Measurements from ENCODE around the gene KRT27. TPM values are rescaled to one million over a fixed set of nuclear protein-coding genes. Genes with fewer than 3 reads are reported as not detected.
A peak's percentile ranks its signal among the peaks of the same experiment; 100 is the strongest.
"Not testable (repeated sequence)": the region's sequence is repeated elsewhere in the genome, so short reads cannot be mapped to it uniquely, and the experiment has no call there.

Gene KRT27
- total RNA-seq, 2 experiments from 2014 or later: not detected

- intact Hi-C loops (cut with micrococcal nuclease): no loop called here
- Mint-ChIP-seq H3K9me3 (no peaks in the 10 kb centered on the region), H3K36me3 (no peaks in the 10 kb centered on the region), H3K27ac (no peak overlapping the region), H3K4me1 (ENCODE audit: low read depth) (no peaks in the 10 kb centered on the region), H3K27me3 (peaks cover 39% of the 10 kb centered on the region), H3K4me3 (no peak overlapping the region)
- ChIA-PET CTCF (no interaction called here), POLR2A (no interaction called here)
- no peak for DNase-seq
Measured at GRCh38 chr17:40777971-40778370, 4.4 kb downstream of the KRT27 start.

GRCh38 chr17:40777459-40777858 lies 4.9 kb downstream of the KRT27 start:
- Mint-ChIP-seq H3K4me1 (ENCODE audit: low read depth) (no peaks in the 10 kb centered on the region), H3K9me3 (no peaks in the 10 kb centered on the region), H3K27ac (no peak overlapping the region), H3K36me3 (no peaks in the 10 kb centered on the region), H3K4me3 (no peak overlapping the region), H3K27me3 (peaks cover 44% of the 10 kb centered on the region)
- CTCF ChIA-PET: no interaction called here
- POLR2A ChIA-PET: no interaction called here
- no peak for DNase-seq
- intact Hi-C loops (cut with micrococcal nuclease): no loop called here

DNA sequence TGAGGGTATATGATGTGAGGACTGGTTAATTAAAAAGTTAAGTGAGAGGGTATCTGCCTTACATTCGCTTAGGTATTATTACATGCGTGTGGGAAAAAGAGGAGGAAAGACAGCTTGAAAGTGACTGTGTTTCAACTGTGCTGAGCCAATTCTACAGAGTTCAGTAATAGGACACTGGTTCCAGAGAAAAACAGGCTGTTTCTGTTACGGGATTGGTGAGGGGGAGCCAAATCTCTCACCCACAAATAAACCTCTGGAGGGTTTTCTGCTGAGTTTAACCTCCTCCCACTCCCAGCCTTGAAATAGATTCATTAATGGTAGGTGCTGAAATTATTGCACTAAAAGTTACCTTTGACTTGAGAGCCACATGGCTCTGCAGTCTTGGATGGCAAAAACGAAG lies 6.4 kb downstream of the KRT27 start:
- H3K27me3 Mint-ChIP-seq: peaks cover 47% of the 10 kb centered on the region
- CTCF ChIA-PET: no interaction called here
- H3K4me1 Mint-ChIP-seq (ENCODE audit: low read depth): no peaks in the 10 kb centered on the region

DNA sequence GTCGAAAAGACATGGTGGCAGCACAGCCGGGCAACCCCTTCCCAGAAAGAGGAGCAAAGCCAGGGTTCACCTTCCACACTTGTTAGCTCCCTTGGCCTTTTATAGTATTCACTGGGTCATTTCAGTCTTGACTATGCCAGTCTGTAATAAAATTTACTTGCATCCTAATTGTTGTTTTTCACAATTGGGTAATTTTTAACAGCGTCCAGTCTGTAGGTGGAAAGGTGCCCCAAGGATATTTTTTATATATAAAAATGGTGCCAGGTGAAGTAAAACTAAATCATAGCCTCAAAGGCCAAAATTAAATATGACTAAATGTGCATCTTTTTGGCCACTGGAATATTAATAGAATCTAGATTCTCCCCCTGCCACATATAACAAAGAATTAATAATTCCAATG lies 10.2 kb downstream of the KRT27 start, which contains the start of gene KRT26:
Gene KRT26, minus strand, starts transcription at position 101 of the 400 bp plus-strand sequence. Its CDS starts 88 bp downstream, at position 13.
- peaks cover 33% of the 10 kb centered on the region for H3K27me3 Mint-ChIP-seq
- H3K4me3 Mint-ChIP-seq: no peak within 1 kb of the TSS
- CTCF ChIA-PET: no interaction called here

More for the DNA sequence above, 6.4 kb downstream of the KRT27 start:
- POLR2A ChIA-PET: no interaction called here
- DNase-seq: no peak
- H3K36me3 Mint-ChIP-seq: no peaks in the 10 kb centered on the region
- intact Hi-C loops (cut with micrococcal nuclease): no loop called here
- H3K9me3 Mint-ChIP-seq: no peaks in the 10 kb centered on the region
- no peak overlapping the region for H3K4me3 Mint-ChIP-seq
- H3K27ac Mint-ChIP-seq: no peak overlapping the region

DNA sequence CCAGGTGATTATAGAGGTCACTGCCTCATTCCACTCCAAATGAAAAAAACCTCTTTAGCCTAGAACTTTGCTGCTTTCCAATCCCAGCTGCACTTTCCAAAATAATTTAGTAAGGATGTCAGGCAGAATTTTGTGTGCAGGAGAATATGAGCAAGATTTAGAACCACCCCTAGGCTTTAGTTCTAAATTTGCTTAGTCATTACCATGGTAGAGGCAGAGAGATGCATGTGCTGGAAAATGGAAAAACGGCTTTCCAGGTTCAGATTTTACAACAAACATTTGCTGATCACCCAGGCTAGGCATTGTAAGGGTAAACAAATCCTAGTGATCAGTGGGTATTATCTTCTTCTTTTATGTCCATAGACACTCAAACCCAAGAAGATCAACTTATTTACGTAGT lies 16.7 kb downstream of the KRT27 start:
- Mint-ChIP-seq H3K27ac (no peak overlapping the region), H3K36me3 (peaks cover under 1% of the 10 kb centered on the region), H3K4me1 (ENCODE audit: low read depth) (no peaks in the 10 kb centered on the region), H3K9me3 (peaks cover 21% of the 10 kb centered on the region), H3K4me3 (no peak overlapping the region), H3K27me3 (peaks cover 34% of the 10 kb centered on the region)
- DNase-seq: no peak
- intact Hi-C loops (cut with micrococcal nuclease): no loop called here
- ChIA-PET POLR2A (no interaction called here), CTCF (no interaction called here)

More for the DNA sequence above, 10.2 kb downstream of the KRT27 start, which contains the start of gene KRT26:
- Mint-ChIP-seq H3K36me3 (no peaks in the 10 kb centered on the region), H3K27ac (no peak within 1 kb of the TSS), H3K4me1 (ENCODE audit: low read depth) (no peaks in the 10 kb centered on the region), H3K9me3 (no peaks in the 10 kb centered on the region)
- POLR2A ChIA-PET: no interaction called here
- intact Hi-C loops (cut with micrococcal nuclease): no loop called here
- no peak for DNase-seq

DNA sequence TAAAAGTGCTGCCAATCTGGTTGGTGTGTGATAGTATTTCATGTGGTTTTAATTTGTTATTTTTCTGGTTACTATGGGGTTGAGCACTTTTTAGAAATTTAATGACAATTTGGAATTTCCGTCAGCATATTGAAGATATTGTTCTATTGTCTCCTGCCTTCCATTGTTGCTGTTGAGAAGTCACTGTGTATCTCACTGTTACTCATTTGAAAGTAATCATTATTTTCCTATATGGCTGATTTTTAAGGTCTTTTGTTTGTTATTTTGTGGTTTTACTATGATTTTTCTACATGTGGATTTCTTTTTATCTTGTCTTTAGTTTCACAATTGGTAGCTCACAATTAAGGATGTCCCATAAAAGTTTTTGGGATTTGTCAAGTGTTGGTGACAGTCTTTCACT lies 18.6 kb downstream of the KRT27 start:
- Mint-ChIP-seq H3K4me1 (ENCODE audit: low read depth) (no peaks in the 10 kb centered on the region), H3K27ac (no peak overlapping the region), H3K36me3 (peaks cover 11% of the 10 kb centered on the region), H3K9me3 (peaks cover 38% of the 10 kb centered on the region), H3K4me3 (no peak overlapping the region), H3K27me3 (peaks cover 33% of the 10 kb centered on the region)
- ChIA-PET POLR2A (no interaction called here), CTCF (no interaction called here)
- intact Hi-C loops (cut with micrococcal nuclease): no loop called here
- no peak for DNase-seq

GRCh38 chr17:40760105-40761016 lies 22.0 kb downstream of the KRT27 start:
- intact Hi-C loops (cut with micrococcal nuclease): no loop called here
- Mint-ChIP-seq H3K4me3 (no peak overlapping the region), H3K27ac (no peak overlapping the region), H3K27me3 (peaks cover 40% of the 10 kb centered on the region), H3K4me1 (ENCODE audit: low read depth) (peaks cover 1% of the 10 kb centered on the region), H3K9me3 (peaks cover 46% of the 10 kb centered on the region), H3K36me3 (peaks cover 11% of the 10 kb centered on the region)
- CTCF ChIA-PET: interaction anchor here (0.6 to 0.9 kb wide), 3 partner anchors 19 to 888 kb away, joined by 3 to 4 read pairs (median 3); no protein-coding TSS in a partner anchor
- DNase-seq: no peak
- POLR2A ChIA-PET: no interaction called here

DNA sequence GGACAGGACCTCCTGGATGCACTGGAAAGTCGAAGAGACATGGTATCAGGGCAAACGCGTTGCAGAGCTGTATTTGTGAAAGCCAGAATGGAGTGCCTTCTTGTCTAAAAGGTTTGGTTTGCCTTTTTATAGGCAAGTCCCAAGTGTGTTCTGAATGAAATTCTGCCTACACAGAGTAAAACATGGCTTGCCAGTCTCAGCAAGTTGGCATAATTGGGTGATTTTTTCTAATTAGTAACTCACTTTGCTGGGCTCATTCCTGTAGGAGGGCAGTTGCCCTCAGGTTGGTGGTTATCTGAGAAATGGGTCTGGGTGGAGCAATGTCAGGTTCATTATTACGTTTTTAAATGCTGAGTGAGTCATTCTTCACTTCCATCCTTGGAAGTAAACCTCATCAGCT lies 27.1 kb downstream of the KRT27 start, which contains the start of gene KRT25:
Gene KRT25, minus strand, starts transcription at position 101 of the 400 bp plus-strand sequence. Its CDS starts 60 bp downstream, at position 41.
- Mint-ChIP-seq H3K27ac (no peak within 1 kb of the TSS), H3K4me3 (no peak within 1 kb of the TSS), H3K27me3 (peaks cover 34% of the 10 kb centered on the region), H3K9me3 (peaks cover 21% of the 10 kb centered on the region), H3K4me1 (ENCODE audit: low read depth) (peaks cover 3% of the 10 kb centered on the region), H3K36me3 (peaks cover 7% of the 10 kb centered on the region)
- ChIA-PET POLR2A (no interaction called here), CTCF (interaction anchor here (1.4 kb wide), 1 partner anchor 37 kb away, joined by 3 read pairs; no protein-coding TSS in a partner anchor)
- intact Hi-C loops (cut with micrococcal nuclease): no loop called here
- no peak for DNase-seq

GRCh38 chr17:40753804-40754203 lies 28.5 kb downstream of the KRT27 start:
- Mint-ChIP-seq H3K36me3 (no peaks in the 10 kb centered on the region), H3K27ac (no peak overlapping the region), H3K9me3 (peaks cover 10% of the 10 kb centered on the region), H3K4me1 (ENCODE audit: low read depth) (peaks cover 3% of the 10 kb centered on the region), H3K27me3 (peaks cover 35% of the 10 kb centered on the region), H3K4me3 (no peak overlapping the region)
- CTCF ChIA-PET: no interaction called here
- no peak for DNase-seq
- POLR2A ChIA-PET: no interaction called here
- intact Hi-C loops (cut with micrococcal nuclease): no loop called here

DNA sequence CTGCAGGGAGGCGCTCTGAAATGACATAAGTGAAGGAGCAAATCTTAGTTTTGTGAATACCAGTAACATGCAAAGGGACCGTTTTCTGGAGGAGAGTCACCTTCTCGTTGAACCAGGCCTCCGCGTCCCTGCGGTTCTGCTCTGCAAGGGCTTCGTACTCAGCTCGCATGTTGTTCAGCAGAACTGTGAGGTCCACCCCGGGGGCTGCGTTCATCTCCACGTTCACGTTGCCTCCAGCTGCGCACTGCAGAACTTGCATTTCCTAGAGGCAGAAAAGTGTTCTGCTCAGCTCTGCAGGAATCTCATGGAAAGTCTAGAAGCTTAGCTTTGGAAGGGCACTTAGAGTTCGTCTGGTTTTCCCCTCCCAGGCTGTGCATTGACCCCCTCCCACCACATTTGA lies 31.3 kb downstream of the KRT27 start:
- peaks cover 36% of the 10 kb centered on the region for H3K27me3 Mint-ChIP-seq
- no peak for DNase-seq
- no peak overlapping the region for H3K27ac Mint-ChIP-seq
- H3K4me3 Mint-ChIP-seq: no peak overlapping the region
- peaks cover 4% of the 10 kb centered on the region for H3K9me3 Mint-ChIP-seq
- POLR2A ChIA-PET: no interaction called here
- peaks cover 3% of the 10 kb centered on the region for H3K4me1 Mint-ChIP-seq (ENCODE audit: low read depth)
- intact Hi-C loops (cut with micrococcal nuclease): no loop called here
- H3K36me3 Mint-ChIP-seq: no peaks in the 10 kb centered on the region
- CTCF ChIA-PET: no interaction called here

DNA sequence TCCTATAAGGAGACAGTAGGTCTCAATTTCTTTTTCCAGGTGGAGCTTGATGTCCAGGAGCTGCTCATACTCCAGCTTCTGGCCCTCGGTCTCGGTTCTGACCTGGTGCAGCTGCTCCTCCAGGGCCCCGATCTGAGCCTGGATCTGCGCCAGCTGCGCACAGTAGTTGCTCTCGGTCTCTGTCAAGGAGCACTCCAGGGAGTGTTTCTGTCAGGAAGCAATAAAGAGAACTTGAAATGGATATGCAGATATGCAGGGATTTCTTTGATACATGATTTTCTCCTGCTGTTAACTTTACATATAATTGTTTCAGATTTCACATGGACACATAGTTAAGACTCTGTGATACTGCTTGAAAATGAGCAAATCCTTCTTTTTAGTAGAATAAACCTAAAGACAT lies 32.0 kb downstream of the KRT27 start:
- no peaks in the 10 kb centered on the region for H3K36me3 Mint-ChIP-seq
- ChIA-PET CTCF (no interaction called here), POLR2A (no interaction called here)
- peaks cover 4% of the 10 kb centered on the region for H3K9me3 Mint-ChIP-seq
- H3K4me3 Mint-ChIP-seq: no peak overlapping the region
- peaks cover 2% of the 10 kb centered on the region for H3K4me1 Mint-ChIP-seq (ENCODE audit: low read depth)
- intact Hi-C loops (cut with micrococcal nuclease): no loop called here
- H3K27me3 Mint-ChIP-seq: peaks cover 36% of the 10 kb centered on the region
- no peak overlapping the region for H3K27ac Mint-ChIP-seq
- no peak for DNase-seq

DNA sequence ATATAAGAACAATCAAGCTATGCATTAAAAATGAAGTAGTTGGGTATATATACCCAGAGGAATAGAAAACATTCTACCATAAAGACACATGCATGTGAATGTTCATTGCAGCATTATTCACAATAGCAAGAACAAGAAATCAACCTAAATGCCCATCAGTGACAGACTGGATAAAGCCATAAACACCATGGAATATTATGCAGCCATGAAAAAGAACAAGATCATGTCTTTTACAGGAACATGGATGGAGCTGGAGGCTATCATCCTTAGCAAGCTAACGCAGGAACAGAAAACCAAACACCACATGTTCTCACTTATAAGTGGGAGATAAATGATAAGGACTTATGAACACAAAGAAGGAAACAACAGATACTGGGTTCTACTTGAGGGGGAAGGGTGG lies 33.7 kb downstream of the KRT27 start:
- H3K27me3 Mint-ChIP-seq: peaks cover 38% of the 10 kb centered on the region
- CTCF ChIA-PET: not testable (repeated sequence)

GRCh38 chr17:40738553-40738952 lies 43.8 kb downstream of the KRT27 start:
- intact Hi-C loops (cut with micrococcal nuclease): no loop called here
- H3K4me3 Mint-ChIP-seq: no peak overlapping the region
- no peak for DNase-seq
- ChIA-PET POLR2A (no interaction called here), CTCF (no interaction called here)
- H3K36me3 Mint-ChIP-seq: peaks cover 2% of the 10 kb centered on the region
- H3K27me3 Mint-ChIP-seq: peaks cover 17% of the 10 kb centered on the region
- peaks cover 6% of the 10 kb centered on the region for H3K9me3 Mint-ChIP-seq
- no peak overlapping the region for H3K27ac Mint-ChIP-seq
- H3K4me1 Mint-ChIP-seq (ENCODE audit: low read depth): no peaks in the 10 kb centered on the region

More for the DNA sequence above, 33.7 kb downstream of the KRT27 start:
- H3K4me1 Mint-ChIP-seq (ENCODE audit: low read depth); POLR2A ChIA-PET; H3K4me3 Mint-ChIP-seq; intact Hi-C loops (cut with micrococcal nuclease); H3K9me3 Mint-ChIP-seq; DNase-seq; H3K36me3 Mint-ChIP-seq: not testable (repeated sequence)
- H3K27ac Mint-ChIP-seq: peak overlapping the region; percentile 9

Measured in activated CD4-positive, alpha-beta memory T cell treated with anti-CD3 and anti-CD28 coated beads for 36 hours (primary cell).